ENCODE measurements around the gene NSMCE3. TPM values are rescaled to one million over a fixed set of nuclear protein-coding genes. Genes with fewer than 3 reads are reported as not detected.

The NSMCE3 gene
- total and polyA plus RNA-seq, 2 experiments from 2014 or later, result 9.7 to 10.0 TPM

- H3K79me2 ChIP-seq (replicated peaks; ENCODE audit: insufficient read depth), result no peaks in the 10 kb centered on the region
- H3K4me1 Mint-ChIP-seq, result peaks cover 4% of the 10 kb centered on the region; the same call in 1 of the 3 replicates
- peaks cover 11% of the 10 kb centered on the region for H3K9me2 ChIP-seq (ENCODE audit: insufficient read depth)
- H3K9me3 Mint-ChIP-seq, result no peaks in the 10 kb centered on the region
- no peak for ATAC-seq
- H3K4me2 ChIP-seq, result no peak overlapping the region
- no peak for DNase-seq (ENCODE audit: low spot score)
- H3K27me3 Mint-ChIP-seq (ENCODE audit: insufficient read depth, low read depth, poor library complexity), result peaks cover 4% of the 10 kb centered on the region
- H4K20me1 ChIP-seq (replicated peaks; ENCODE audit: insufficient read depth), result no peaks in the 10 kb centered on the region
- TF ChIP-seq JUNB (IDR thresholded peaks at IDR 0.05; ENCODE audit: unreplicated experiment), result no peak
- TF ChIP-seq CTCF (conservative IDR thresholded peaks at IDR 0.05; ENCODE audit: low read depth in 2 of 2), result no peak
- TF ChIP-seq EZH2 (IDR thresholded peaks at IDR 0.05; ENCODE audit: low read depth, unreplicated experiment), result no peak
- no peak for TF ChIP-seq ZNF331 (CRISPR knock-in tag; IDR thresholded peaks at IDR 0.05; ENCODE audit: low read depth)
- TF ChIP-seq, protein P1, sequence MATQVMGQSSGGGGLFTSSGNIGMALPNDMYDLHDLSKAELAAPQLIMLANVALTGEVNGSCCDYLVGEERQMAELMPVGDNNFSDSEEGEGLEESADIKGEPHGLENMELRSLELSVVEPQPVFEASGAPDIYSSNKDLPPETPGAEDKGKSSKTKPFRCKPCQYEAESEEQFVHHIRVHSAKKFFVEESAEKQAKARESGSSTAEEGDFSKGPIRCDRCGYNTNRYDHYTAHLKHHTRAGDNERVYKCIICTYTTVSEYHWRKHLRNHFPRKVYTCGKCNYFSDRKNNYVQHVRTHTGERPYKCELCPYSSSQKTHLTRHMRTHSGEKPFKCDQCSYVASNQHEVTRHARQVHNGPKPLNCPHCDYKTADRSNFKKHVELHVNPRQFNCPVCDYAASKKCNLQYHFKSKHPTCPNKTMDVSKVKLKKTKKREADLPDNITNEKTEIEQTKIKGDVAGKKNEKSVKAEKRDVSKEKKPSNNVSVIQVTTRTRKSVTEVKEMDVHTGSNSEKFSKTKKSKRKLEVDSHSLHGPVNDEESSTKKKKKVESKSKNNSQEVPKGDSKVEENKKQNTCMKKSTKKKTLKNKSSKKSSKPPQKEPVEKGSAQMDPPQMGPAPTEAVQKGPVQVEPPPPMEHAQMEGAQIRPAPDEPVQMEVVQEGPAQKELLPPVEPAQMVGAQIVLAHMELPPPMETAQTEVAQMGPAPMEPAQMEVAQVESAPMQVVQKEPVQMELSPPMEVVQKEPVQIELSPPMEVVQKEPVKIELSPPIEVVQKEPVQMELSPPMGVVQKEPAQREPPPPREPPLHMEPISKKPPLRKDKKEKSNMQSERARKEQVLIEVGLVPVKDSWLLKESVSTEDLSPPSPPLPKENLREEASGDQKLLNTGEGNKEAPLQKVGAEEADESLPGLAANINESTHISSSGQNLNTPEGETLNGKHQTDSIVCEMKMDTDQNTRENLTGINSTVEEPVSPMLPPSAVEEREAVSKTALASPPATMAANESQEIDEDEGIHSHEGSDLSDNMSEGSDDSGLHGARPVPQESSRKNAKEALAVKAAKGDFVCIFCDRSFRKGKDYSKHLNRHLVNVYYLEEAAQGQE (IDR thresholded peaks at IDR 0.05; ENCODE audit: unreplicated experiment), result no peak
- no peak for TF ChIP-seq NANOG (IDR thresholded peaks at IDR 0.05; ENCODE audit: borderline replicate concordance)
- no peak for TF ChIP-seq EZH2phosphoT487 (IDR thresholded peaks at IDR 0.05; ENCODE audit: unreplicated experiment)
- TF ChIP-seq ETS1 (IDR thresholded peaks at IDR 0.05), result no peak
- no peak for TF ChIP-seq POLR2AphosphoS5 (IDR thresholded peaks at IDR 0.05; ENCODE audit: low read depth)
- TF ChIP-seq CREB1 (CRISPR knock-in tag; IDR thresholded peaks at IDR 0.05; ENCODE audit: low read depth), result no peak
- TF ChIP-seq, protein P2, sequence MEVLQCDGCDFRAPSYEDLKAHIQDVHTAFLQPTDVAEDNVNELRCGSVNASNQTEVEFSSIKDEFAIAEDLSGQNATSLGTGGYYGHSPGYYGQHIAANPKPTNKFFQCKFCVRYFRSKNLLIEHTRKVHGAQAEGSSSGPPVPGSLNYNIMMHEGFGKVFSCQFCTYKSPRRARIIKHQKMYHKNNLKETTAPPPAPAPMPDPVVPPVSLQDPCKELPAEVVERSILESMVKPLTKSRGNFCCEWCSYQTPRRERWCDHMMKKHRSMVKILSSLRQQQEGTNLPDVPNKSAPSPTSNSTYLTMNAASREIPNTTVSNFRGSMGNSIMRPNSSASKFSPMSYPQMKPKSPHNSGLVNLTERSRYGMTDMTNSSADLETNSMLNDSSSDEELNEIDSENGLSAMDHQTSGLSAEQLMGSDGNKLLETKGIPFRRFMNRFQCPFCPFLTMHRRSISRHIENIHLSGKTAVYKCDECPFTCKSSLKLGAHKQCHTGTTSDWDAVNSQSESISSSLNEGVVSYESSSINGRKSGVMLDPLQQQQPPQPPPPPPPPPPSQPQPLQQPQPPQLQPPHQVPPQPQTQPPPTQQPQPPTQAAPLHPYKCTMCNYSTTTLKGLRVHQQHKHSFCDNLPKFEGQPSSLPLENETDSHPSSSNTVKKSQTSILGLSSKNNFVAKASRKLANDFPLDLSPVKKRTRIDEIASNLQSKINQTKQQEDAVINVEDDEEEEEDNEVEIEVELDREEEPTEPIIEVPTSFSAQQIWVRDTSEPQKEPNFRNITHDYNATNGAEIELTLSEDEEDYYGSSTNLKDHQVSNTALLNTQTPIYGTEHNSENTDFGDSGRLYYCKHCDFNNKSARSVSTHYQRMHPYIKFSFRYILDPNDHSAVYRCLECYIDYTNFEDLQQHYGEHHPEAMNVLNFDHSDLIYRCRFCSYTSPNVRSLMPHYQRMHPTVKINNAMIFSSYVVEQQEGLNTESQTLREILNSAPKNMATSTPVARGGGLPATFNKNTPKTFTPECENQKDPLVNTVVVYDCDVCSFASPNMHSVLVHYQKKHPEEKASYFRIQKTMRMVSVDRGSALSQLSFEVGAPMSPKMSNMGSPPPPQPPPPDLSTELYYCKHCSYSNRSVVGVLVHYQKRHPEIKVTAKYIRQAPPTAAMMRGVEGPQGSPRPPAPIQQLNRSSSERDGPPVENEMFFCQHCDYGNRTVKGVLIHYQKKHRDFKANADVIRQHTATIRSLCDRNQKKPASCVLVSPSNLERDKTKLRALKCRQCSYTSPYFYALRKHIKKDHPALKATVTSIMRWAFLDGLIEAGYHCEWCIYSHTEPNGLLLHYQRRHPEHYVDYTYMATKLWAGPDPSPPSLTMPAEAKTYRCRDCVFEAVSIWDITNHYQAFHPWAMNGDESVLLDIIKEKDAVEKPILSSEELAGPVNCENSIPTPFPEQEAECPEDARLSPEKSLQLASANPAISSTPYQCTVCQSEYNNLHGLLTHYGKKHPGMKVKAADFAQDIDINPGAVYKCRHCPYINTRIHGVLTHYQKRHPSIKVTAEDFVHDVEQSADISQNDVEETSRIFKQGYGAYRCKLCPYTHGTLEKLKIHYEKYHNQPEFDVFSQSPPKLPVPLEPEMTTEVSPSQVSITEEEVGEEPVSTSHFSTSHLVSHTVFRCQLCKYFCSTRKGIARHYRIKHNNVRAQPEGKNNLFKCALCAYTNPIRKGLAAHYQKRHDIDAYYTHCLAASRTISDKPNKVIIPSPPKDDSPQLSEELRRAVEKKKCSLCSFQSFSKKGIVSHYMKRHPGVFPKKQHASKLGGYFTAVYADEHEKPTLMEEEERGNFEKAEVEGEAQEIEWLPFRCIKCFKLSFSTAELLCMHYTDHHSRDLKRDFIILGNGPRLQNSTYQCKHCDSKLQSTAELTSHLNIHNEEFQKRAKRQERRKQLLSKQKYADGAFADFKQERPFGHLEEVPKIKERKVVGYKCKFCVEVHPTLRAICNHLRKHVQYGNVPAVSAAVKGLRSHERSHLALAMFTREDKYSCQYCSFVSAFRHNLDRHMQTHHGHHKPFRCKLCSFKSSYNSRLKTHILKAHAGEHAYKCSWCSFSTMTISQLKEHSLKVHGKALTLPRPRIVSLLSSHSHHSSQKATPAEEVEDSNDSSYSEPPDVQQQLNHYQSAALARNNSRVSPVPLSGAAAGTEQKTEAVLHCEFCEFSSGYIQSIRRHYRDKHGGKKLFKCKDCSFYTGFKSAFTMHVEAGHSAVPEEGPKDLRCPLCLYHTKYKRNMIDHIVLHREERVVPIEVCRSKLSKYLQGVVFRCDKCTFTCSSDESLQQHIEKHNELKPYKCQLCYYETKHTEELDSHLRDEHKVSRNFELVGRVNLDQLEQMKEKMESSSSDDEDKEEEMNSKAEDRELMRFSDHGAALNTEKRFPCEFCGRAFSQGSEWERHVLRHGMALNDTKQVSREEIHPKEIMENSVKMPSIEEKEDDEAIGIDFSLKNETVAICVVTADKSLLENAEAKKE (CRISPR knock-in tag; IDR thresholded peaks at IDR 0.05), result no peak
- TF ChIP-seq ZNF114 (CRISPR knock-in tag; IDR thresholded peaks at IDR 0.05), result no peak
- TF ChIP-seq STAT1 (IDR thresholded peaks at IDR 0.05; ENCODE audit: unreplicated experiment), result no peak
- no peaks in the 10 kb centered on the region for H3K36me3 Mint-ChIP-seq (ENCODE audit: low read depth)
- H3K4me3 Mint-ChIP-seq, result no peak overlapping the region
- no peak overlapping the region for H3K27ac ChIP-seq (ENCODE audit: low read depth)
- no peak overlapping the region for H3K27ac Mint-ChIP-seq
- no peaks in the 10 kb centered on the region for H3F3A ChIP-seq (replicated peaks; ENCODE audit: low read depth)
- no peaks in the 10 kb centered on the region for H3K4me1 ChIP-seq (ENCODE audit: insufficient read depth)
- no peaks in the 10 kb centered on the region for H3K27me3 ChIP-seq (ENCODE audit: insufficient read depth)
- H2AFZ ChIP-seq, result no peak overlapping the region
- no peak overlapping the region for H3K4me3 ChIP-seq
- no peaks in the 10 kb centered on the region for H3K36me3 ChIP-seq (ENCODE audit: insufficient read depth)
Observed at GRCh38 chr15:29309139-29309538, 39.5 kb upstream of the NSMCE3 start.

Measured in GM23338 (cell line).